Transverse colon (tissue), 4 donors: ENCODE measurements around the gene EXT2.
A peak's percentile ranks its signal among the peaks of the same experiment; 100 is the strongest.

ENCODE experiments used
- EP300 ChIP-seq: sonication (generic); formaldehyde crosslinking; IDR thresholded peaks from one replicate; pipeline ENCODE4 v1.6.1; 2017; ENCODE audit warnings: antibody characterized with exemption, low read depth
- POLR2A ChIP-seq: fragments of 450-650 bp; IDR thresholded peaks from one replicate; pipeline ENCODE4 v1.6.1; 2016; ENCODE audit warnings: antibody characterized with exemption, mild to moderate bottlenecking, moderate library complexity
- POLR2AphosphoS5 ChIP-seq, 3 donors: sonication (generic); formaldehyde crosslinking; IDR thresholded peaks; one replicate each; pipeline ENCODE4 v1.6.1; 2016; ENCODE audit warnings: antibody characterized with exemption in 3 of 3
- TF ChIP-seq, protein P1 (sequence below), 5 experiments: fragments of 200-600 bp in 3 of 5; fragments of 450-650 bp in 2 of 5; sonication (generic) in 3 of 5; IDR thresholded peaks; 1 replicate in 2 of 5; 2 replicates in 3 of 5; pipeline ENCODE4 v1.5.1; 2016 to 2017; ENCODE audit warnings: antibody characterized with exemption in 5 of 5, inconsistent platforms in 3 of 5, mild to moderate bottlenecking in 2 of 5, moderate library complexity in 1 of 5

DNA sequence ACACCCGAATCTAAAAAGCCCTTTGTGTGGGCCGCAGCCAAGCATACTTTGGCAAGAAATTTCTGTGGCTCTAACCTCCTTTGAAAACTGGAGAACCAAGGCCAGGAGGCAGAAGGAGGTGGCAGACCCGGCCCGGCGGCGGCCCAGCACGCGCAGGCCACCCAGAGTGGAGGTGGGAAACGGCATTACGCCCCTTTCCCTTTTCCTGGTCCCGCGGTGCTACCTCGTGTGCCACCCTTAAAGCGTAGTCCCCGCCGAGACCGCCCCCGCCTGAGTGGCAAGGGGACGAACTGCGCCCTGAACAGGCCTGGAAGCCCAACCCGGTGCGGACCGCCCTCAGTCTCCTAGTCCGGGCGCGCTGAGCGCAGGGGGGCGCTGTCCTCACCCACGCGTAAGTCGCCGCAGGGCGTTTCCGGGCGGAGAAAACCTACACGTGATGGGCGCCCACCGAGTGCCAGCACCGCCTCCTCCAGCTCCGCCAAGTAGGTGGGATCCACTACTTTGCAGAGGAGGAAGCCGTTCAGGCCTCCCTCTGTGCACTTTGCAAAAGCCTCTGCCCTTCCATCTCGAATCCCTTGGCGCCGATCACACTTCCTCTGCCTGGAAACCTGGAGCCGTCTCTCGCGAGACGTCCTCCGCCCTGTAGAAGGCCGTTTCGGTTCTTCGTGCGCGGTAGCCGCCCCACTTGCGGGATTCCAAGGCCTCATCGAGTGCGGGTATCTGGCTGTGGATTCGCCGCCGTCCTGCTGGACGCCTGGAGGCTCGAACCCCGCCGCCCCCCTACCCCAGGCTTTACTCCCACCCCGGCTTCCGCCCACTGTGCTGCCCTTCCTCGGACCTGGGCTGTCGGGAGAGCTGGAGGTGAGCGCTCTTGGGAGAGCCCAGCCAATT, 29.4 kb upstream of the EXT2 start, which contains the start of gene ACCS:
- TF ChIP-seq EP300 = no peak
- TF ChIP-seq, protein P1, sequence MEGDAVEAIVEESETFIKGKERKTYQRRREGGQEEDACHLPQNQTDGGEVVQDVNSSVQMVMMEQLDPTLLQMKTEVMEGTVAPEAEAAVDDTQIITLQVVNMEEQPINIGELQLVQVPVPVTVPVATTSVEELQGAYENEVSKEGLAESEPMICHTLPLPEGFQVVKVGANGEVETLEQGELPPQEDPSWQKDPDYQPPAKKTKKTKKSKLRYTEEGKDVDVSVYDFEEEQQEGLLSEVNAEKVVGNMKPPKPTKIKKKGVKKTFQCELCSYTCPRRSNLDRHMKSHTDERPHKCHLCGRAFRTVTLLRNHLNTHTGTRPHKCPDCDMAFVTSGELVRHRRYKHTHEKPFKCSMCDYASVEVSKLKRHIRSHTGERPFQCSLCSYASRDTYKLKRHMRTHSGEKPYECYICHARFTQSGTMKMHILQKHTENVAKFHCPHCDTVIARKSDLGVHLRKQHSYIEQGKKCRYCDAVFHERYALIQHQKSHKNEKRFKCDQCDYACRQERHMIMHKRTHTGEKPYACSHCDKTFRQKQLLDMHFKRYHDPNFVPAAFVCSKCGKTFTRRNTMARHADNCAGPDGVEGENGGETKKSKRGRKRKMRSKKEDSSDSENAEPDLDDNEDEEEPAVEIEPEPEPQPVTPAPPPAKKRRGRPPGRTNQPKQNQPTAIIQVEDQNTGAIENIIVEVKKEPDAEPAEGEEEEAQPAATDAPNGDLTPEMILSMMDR (IDR thresholded peaks at IDR 0.05) = peak; percentile 78 to 93 (median 83)
- peak; percentile 68 for TF ChIP-seq POLR2A
- peak; percentile 62 to 79 (median 70) for TF ChIP-seq POLR2AphosphoS5 (IDR thresholded peaks at IDR 0.05)
